Neural progenitor cell (in vitro differentiated cells): Measurements from ENCODE around the gene KCNIP1.

Experiments used
- CTCF ChIP-seq: fragments of 200-600 bp; sonication (generic); IDR thresholded peaks from 2 replicates; pipeline ENCODE4 v1.5.1; 2017; ENCODE audit warnings: antibody characterized with exemption, mild to moderate bottlenecking
- EZH2 ChIP-seq: fragments of 200-600 bp; sonication (generic); IDR thresholded peaks from 2 replicates; pipeline ENCODE4 v1.6.1; 2017; ENCODE audit warnings: antibody characterized with exemption, mild to moderate bottlenecking, moderate library complexity
- EZH2phosphoT487 ChIP-seq: fragments of 200-600 bp; sonication (generic); IDR thresholded peaks from 2 replicates; pipeline ENCODE4 v1.6.1; 2017; ENCODE audit warnings: antibody characterized with exemption

- TF ChIP-seq CTCF, result no peak
- TF ChIP-seq EZH2, result no peak
- TF ChIP-seq EZH2phosphoT487, result peak; percentile 38
Observed at GRCh38 chr5:170579601-170580000, 75.8 kb downstream of the KCNIP1 start.
